PC-3 (cell line): ENCODE measurements around the gene INO80B.

ENCODE experiments used
- CTCF ChIP-seq: fragments of 300-600 bp; sonication (generic); conservative IDR thresholded peaks from 2 replicates; pipeline ENCODE4 v1.5.1; 2017; ENCODE audit warnings: antibody characterized with exemption, low read depth, mild to moderate bottlenecking, low read length
- EZH2 ChIP-seq: fragments of 300-600 bp; sonication (generic); IDR thresholded peaks from one replicate; pipeline ENCODE4 v1.6.1; 2017; ENCODE audit warnings: antibody characterized with exemption, mild to moderate bottlenecking, low read length; ENCODE audit not compliant: unreplicated experiment

GRCh38 chr2:74425523-74425922 is 29.4 kb upstream of the INO80B start:
- no peak for TF ChIP-seq CTCF
- no peak for TF ChIP-seq EZH2
